ENCODE data around the gene TIMM10B.

TIMM10B gene

DNA sequence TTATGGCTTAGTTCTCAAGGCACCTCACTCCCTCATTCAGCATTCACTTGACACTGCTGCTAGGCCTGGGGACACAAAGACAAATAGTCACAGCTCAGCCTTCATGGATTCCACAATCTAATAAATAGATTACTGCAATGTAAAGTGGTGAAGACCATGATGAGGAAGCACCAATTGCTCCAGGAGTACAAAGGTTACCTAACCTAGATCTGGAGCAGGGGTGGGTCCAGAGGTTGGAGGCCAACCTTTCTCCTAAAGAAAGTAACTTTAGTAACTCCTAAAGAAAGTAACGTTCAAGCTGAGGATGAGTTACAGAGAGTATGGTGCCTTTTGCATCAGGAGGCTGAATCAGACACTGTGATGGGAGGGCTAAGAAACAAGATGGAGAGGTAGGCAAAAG lies 11.7 kb upstream of the TIMM10B start:
- no peak for DNase-seq (ENCODE audit: low read depth in 2 of 3, low spot score in 1 of 3)

DNA sequence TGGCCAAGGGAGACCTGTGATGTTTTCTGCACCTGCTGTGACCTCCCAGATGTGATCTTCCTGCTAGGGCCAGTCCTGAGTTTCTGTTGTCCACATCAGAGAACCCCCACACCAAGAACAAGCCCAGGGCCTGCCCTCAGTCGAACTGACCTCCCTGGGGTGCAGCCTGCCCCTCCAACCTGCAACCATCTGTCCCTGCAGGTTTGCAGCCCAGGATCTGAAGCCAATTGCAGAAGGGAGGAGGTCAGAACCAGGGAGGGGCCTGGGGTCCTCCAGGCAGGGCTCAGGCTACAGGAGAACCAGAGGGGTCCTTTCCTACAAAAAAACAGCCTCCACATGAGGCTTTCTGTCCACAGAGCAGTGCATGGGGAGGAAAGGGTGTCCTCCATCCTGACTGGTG lies 8.4 kb upstream of the TIMM10B start:
- DNase-seq (ENCODE audit: low read depth in 2 of 3, low spot score in 1 of 3) = no peak

DNA sequence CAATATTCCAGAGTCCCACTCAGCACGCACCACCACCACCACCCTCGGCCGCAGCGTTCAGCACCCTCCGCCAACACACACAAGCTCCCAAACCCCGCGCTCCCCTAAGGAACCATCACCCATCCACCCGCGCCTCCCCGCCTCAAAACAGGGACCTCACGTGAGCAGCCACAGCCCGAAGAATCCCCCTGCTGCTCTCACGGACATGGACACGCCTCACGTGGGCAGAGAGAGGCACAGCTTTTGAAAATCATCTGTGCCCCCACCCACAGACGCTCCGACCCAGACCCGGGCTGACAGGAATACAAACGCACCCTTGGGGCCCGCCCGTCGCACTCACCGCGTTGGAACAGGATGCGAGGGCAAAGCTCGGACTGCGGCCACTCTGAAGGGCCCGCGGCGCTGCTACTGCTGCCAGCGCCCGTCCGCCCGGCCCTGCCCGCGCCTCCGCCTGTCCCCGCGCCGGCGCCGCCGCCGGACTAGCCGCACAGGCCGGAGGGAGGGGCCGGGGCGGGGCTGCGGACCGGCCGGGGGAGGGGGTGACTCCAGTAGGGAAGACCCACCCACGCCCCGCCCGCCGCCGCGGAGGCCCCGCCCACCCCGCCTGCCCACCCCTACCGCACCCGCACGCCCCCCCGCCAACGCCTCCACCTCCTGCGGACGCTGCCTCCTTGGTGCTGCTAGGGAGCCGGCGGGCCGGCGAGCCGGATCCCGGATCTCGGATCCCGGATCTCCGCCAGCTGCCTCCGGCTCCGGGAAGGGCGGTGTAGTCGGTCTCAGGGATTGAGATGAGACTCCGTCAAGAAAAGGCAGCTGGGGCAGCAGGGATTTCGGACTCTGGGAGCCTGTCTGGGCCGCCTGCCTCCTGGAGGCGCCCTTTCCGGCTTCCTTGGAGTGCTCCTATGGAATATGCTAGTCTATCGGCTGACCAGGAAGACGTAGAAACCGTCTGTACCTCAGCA lies 7.6 kb upstream of the TIMM10B start, which contains the start of gene TRIM3:
TSS of gene TRIM3 (minus strand) at position 491 of the 962 bp plus-strand sequence. CDS start 8,246 bp downstream, outside the sequence.
- peak; percentile 9 to 61 (median 13) for DNase-seq (ENCODE audit: low read depth in 2 of 3, low spot score in 1 of 3)

DNA sequence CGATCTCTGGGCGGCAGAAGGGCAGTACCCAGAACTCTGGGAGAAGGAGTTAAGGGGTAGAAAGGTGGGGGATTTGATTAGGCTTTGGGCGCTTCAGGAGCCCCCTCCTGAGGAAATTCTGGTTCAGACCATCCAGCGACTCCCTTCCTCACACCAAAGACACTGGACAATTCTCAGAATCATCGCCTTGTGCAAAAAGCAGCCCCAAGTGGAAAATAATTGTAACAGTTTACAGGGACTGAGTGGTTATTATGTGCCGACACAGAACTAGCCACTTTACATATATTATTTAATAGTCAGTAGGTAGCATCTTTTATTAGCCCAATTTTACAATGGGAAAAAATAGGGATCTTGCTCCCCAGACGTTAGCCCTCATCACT lies 6.9 kb upstream of the TIMM10B start:
- DNase-seq (ENCODE audit: low read depth in 2 of 3, low spot score in 1 of 3) = no peak

DNA sequence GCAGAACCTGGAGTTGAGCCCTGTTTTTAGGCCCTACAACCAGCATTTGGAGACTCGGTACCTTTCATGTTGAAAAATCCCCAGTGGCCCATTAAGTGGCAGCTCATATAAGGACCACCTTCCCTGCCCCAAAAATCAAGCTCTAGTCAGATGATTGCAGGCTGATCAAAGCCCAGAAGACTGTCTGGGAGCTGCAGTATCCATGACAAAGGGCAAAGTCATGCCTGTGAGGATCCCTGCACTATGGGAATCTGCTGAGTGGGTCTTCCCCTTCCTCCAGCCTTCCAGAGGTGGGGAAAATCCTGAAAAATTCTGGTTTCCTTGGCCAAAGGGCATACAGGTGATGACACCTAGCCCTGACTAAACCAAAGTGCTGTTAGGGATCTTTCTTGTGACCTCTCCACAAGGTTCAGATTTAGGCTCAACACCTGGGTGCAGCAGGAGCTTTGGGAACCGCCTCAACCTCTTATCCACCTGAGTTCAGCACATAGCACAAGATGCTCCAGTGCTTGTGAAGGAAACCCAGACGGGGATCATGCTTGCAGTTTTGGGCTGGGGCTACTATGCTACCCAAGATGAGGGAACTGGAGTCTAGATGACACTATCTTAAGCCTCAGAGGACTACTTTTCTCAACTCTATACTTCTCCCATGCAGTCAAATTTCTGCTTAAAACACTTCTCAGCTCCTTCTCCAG lies 6.3 kb upstream of the TIMM10B start:
- no peak for DNase-seq (ENCODE audit: low read depth in 2 of 3, low spot score in 1 of 3)

DNA sequence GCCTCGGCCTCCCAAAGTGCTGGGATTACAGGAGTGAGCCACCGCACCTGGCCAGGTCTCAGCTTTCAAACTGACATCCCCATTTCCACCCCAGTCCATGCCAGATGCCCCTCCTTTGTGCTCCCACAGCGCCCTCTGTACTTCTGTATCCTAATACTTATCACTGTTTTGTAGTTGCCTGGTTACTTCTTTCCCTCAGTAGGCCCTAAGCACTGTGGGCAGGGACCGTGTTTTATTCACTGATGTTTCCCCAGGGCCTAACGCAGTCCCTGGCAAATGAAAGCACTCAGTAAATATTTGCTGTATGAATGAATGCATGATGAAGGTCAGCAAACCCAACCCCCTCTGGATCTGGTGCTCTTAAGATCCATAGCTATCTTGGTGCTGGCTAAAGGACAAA lies 5.4 kb upstream of the TIMM10B start:
- no peak for DNase-seq (ENCODE audit: low read depth in 2 of 3, low spot score in 1 of 3)

DNA sequence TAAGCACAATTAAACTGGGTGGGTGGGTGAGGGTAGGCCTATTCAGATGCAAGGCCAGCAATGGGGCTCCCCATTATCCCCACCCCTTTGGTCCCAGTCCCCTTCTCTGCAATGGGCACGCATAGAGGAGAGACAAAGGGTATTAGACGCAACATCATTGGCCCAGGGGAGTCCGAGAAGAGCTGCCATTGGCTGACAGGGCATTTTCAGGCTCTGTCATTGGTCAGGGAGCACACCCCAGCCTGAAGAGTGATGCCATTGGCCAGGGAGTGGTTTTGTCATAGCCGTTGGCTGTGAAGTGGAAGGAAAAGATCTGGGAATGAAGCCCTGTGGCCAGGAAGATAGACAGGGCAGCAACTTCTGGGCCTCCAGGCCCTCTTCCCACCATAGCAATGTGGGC lies 4.7 kb upstream of the TIMM10B start:
- no peak for DNase-seq (ENCODE audit: low read depth in 2 of 3, low spot score in 1 of 3)

DNA sequence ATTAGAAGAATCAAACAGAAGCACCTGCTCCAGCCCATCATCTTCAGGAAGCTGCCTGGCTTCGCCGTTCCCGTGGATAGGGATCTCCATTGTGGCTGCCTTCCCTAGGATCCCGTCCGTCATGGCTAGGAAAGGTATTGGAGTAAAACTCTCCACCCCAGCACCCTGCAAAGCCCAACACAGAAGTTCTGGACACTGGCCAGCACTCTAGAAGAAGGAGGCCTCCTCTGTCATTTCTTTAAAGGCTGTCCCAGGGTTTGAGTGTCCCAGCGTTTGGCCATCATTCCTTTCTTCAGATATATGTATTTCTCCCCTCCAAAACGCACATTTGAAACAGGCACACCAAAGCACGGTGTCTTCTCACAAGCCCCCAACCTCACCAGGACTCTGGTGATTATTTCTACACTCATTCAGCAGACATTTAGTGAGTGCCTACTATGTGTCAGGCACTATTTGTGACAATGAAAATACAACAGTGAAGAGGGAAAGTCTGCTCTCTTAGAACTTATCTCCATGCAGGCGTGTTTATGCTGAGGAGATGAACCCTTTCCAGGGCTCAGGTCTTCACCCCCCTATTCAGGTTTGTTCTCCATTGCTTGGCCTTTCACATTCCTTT lies 894 bp upstream of the TIMM10B start:
- no peak for DNase-seq (ENCODE audit: low read depth in 2 of 3, low spot score in 1 of 3)

DNA sequence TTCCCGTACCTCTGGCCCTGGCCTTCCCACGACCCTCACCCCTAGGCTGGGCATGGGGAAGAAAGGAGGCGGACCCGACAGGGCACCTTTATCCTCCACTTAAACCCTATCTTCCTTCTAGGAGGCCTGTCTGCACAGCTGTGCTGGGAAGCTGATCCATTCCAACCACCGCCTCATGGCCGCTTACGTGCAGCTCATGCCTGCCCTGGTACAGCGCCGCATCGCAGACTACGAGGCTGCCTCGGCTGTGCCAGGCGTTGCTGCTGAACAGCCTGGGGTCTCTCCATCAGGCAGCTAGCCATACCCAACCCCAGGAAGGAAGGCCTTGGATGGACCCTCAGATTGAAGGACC lies 599 bp downstream of the TIMM10B start:
- DNase-seq (ENCODE audit: low read depth in 2 of 3, low spot score in 1 of 3) = no peak

DNA sequence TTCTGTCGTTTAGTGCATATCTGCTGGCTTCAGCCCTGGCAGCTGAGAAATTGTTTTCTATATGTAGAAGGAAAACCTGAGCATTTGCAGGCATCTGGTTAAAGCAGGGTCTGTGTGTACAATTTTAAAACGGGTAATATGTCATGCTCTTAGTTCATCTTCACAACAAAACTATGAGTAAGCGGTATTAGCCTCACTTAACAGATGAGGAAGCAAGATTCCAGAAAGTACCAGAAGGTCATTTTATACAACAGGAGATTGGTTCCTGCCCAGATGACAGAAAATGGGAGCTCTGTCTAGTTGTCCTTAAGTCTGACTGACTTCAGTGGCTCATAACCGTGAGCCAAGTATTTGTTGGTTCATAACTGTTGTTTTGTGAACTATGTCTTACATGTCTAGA lies 1.1 kb downstream of the TIMM10B start:
- no peak for DNase-seq (ENCODE audit: low read depth in 2 of 3, low spot score in 1 of 3)

DNA sequence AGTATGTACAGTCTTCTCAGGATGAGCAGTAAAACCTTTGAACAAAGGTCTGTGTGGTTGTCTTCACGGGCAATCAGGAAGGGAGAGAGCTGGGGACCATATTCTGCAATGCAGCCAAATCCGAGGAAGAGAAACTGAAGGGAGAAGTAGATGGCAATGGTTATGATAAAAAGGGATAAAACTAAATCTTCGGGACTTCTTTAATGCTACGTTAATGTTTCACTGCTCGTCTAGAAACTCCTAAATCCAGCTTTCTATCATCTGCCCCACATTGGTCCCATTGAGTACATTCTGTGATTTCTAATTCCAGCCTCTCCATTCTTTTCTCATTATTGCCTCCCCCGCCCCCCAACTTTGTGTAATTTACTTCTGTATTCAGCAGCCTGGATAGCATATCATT lies 1.7 kb downstream of the TIMM10B start:
- no peak for DNase-seq (ENCODE audit: low read depth in 2 of 3, low spot score in 1 of 3)

DNA sequence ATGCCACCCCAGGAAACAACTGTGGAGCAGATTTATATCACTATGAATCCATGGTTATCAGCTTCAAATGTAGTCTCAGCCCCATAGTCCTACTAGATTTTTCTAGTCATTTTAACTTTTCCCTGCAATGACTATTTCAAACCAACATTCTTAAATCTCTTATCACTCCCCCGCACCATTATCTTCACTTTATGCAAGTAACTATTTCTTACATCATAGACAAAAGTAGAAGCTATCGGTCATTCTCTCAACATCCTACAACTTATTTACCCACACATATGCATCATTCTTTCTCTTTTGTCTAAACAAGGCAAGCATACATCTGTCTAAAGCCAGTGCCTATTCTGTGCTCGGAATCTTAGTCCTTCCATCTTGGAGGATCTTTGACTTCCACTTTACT lies 4.4 kb downstream of the TIMM10B start:
- no peak for DNase-seq (ENCODE audit: low read depth in 2 of 3, low spot score in 1 of 3)

DNA sequence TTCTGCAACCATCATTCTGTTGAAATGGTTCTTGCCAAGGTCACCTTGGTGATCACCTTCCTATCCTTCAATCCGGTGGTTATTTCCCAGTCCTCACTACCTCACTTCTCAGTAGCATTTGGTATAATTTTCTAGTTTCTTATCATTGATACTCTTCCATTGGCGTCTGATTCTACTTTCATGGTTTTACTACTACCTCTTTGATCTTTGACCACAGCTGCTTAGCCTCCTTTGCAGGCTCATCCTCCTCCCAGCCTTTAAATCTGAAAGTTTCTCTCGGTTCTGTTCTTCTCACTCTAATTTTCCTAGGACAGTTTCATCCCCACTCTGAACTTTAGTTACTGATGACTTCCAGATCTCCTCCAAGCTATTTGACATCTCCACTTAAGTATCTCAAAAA lies 5.0 kb downstream of the TIMM10B start:
- DNase-seq (ENCODE audit: low read depth in 2 of 3, low spot score in 1 of 3) = no peak

DNA sequence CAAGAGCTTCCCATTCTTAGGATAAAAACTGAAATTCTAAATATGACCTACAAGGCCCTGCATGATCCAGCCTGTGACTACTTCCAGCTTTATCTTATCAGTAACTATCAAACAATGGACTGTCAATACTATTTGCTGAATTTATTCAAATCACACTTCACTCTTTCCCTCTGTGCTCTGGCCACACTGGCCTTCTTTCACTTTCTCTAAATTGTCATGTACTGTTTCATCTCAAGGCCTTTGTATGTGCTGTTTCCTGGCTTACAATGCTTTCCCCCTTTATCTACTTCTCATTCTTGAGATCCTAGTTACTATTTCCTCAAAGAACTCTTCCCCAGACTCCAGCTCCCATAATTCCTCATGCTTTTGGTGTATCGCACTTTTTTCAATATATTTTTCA lies 5.6 kb downstream of the TIMM10B start:
- DNase-seq (ENCODE audit: low read depth in 2 of 3, low spot score in 1 of 3) = no peak

DNA sequence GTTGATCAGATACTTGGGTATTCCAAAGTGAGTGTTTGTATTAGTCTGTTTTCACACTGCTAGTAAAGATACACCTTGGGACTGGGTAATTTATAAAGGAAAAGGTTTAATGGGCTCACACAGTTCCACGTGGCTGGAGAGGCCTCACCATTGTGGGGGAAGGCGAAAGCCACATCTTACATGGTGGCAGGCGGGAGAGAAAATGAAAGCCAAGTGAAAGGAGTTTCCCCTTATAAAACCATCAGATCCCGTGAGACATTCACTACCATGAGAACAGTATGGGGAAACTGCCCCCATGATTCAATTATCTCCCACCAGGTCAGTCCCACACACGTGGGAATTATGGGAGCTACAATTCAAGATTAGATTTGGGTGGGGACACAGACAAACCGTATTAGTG lies 7.0 kb downstream of the TIMM10B start:
- DNase-seq (ENCODE audit: low read depth in 2 of 3, low spot score in 1 of 3) = no peak

DNA sequence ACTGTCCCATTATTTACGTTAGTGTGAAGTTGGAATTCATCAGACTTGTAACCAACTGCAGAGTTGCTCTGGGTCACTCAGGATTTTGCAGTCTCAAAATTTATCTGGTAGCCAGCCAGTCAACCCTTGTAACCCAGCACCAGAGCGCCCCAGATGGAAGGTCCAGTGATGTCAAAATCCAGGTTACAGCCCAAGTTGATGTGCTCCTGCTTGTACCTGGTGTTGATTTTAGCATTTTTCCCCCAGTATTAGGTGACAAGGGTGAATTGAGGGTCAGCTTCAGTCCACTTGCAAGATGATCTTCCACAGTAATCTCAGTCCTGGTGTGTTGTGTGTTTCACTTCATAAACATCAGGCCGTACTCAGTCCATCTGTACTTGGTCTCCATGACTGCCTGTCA lies 7.5 kb downstream of the TIMM10B start:
- DNase-seq (ENCODE audit: low read depth in 2 of 3, low spot score in 1 of 3) = no peak

DNA sequence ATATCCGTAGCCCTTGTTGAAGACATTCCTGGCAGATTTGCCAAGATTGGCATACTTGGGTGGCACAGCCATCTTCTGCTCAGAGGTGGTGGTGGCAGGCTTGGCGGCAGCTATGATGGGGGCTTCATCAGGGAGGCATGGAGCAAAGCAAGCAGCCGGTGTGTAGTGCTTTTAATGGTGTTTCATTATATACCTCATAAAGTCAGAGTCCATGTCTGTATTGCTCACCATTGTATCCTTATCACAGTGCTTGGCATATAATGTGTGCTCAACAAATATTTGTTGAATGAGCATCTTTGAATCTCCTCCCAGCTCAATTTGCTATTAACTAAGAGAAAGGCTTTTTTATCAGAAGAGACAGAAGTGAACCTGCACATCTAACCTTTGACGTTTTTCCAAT lies 8.0 kb downstream of the TIMM10B start:
- DNase-seq (ENCODE audit: low read depth in 2 of 3, low spot score in 1 of 3) = no peak

DNA sequence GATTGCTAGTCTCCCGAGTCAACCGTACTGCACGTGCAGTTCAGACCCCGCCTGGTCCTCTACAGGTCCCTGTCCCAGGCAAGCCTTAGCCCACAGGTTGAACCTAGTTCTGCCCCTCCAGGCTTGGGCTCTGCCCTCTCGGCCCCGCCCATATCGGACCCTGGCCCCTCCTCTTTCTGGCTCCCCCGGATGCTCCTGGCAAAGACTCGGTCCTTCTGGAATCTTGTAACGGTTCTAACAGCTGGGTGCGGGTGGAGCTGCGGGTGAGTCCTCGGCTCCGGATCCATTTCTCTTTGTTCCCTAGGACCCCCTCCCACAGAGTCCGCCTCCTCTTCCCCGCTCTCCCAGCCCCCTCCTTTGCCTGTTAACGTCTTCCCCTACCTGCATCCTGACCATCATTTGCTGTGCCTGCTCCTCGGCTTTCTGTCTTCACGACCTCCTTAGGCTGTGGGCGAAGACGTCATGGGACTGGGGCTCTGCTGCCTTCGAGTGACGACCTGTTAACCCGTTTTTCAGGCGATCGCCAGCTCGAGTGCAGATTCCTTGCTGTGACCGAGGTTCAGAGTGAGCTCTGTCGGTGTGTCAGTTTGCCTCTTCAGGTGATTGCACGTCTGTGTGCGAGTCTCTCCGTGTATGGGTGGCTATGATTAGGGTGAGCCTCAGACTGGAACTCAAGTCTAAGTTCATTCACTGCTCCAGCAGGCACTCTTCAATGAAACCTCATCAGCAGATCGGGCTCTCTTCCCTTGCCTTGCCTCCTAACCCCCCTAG lies 16.0 kb downstream of the TIMM10B start, which contains the start of gene DNHD1:
TSS of gene DNHD1 (plus strand) at position 212 of the 771 bp plus-strand sequence. CDS start 936 bp downstream, outside the sequence.
- no peak for DNase-seq (ENCODE audit: low read depth in 2 of 3, low spot score in 1 of 3)

DNA sequence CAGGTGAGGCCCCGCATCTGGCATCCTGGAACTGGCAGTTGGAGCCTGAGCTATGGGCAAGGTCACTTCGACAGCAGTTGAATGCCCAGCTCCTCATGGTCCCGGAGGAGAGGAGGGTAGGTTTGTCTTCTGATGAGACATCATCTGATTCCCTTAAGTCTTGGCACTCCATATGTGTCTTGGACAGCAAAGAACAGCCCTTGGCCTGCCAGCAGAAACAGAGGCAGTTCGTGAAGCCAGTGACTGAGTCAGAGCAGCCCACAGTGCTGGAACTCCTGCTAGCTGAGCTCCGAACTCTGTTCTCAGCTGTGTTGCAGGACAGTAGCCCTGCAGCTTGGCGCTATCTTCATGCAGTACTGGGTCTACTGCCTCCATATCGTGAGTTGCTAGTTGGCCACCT lies 16.8 kb downstream of the TIMM10B start:
- DNase-seq (ENCODE audit: low read depth in 2 of 3, low spot score in 1 of 3) = no peak

DNA sequence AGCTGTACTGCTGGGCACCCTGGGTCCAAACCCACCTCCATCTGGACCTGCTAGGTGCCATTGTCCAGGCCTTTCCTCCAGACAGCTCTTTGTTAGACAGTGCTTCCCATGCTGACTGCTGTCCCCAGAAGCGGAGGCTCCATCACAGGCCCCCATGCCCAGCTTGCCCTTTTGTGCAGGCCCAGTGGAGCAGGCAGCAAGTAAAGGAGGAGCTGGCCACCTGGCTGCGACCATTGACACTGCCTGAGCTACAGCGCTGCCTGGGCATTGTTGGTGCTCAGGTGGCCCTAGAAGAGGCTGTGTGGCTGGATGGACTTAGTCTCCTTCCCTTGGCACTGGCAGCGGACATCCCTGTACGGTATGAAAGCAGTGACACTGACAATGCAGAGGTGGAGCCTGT lies 17.2 kb downstream of the TIMM10B start:
- no peak for DNase-seq (ENCODE audit: low read depth in 2 of 3, low spot score in 1 of 3)

DNA sequence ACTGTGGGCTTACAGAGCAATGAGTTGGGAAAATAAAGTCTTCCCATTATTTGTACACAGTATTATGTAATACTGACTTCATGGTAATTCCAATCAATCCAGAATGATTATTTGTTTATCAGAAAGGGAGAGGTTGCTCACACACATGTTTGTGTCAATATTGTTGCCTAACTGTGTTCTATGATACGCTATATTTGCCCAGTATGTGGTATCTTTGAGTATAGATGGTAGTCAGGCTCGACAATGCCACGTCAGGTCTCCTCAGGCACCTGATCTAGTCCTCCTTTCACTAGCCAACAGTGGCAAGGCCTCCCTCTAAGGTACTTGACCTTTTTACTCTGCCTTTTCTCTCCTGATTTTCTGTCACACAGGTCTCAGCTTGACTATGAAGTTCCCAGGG lies 21.1 kb downstream of the TIMM10B start:
- no peak for DNase-seq (ENCODE audit: low read depth in 2 of 3, low spot score in 1 of 3)
